NCI-H2107 (cell line): ENCODE data around the gene FAS.

Source experiments
- DNase-seq: peaks from one replicate; lab custom pipeline; 2025; lab: John Stamatoyannopoulos, UW

FAS gene

DNA sequence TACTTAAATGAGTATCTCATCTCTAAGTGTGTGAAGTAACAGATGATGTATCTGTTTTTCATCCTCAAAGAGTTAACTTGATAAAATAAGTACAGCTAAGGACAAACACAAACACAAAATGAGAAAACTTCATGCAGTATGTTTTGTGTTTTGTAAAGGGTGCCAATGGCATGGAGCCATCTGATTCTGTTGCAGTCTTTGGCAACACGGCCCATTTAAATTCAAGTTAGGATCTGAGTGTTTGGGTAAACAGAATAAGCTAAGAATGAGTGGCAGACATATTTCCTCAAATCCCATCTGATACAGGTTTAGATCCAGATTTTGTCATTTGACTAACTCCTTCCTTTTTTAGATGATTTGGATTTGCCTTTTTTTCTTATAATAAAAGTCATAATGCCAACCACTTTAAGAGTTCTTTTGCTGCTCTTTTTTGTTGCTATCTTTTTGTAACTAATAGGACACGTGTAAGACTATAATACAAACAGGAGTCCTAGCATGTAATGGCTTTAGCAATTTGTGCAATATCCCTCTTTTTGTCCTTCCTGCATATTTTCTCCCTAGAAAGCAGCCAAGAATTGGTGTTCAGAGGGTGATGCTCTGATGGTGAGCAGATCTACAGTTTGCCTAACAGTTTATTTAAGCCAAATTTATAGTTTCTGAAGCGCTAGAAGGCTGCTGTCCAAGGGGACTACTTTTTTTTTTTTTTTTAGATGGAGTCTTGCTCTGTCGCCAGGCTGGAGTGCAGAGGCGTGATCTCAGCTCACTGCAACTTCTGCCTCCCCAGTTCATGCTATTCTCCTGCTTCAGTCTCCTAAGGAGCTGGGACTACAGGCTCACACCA, 19.2 kb upstream of the FAS start:
- DNase-seq: no peak

DNA sequence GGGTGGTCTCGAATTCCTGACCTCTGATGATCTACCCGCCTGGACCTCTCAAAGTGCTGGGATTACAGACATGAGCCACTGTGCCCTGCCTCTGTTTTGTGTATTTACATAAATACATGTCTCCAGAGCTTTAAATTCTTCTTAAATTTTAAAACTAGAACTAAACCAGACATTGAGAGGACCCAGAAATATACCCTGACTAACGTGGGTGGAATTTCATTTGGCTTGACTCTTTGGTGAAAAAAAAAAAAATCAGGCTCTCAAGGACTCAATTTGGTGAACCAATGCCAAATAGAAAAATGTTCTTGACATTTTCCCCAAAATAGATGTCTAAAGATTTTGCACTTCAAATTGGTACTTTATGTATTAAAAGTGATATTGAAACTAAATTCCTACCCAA, 16.6 kb upstream of the FAS start:
- no peak for DNase-seq

DNA sequence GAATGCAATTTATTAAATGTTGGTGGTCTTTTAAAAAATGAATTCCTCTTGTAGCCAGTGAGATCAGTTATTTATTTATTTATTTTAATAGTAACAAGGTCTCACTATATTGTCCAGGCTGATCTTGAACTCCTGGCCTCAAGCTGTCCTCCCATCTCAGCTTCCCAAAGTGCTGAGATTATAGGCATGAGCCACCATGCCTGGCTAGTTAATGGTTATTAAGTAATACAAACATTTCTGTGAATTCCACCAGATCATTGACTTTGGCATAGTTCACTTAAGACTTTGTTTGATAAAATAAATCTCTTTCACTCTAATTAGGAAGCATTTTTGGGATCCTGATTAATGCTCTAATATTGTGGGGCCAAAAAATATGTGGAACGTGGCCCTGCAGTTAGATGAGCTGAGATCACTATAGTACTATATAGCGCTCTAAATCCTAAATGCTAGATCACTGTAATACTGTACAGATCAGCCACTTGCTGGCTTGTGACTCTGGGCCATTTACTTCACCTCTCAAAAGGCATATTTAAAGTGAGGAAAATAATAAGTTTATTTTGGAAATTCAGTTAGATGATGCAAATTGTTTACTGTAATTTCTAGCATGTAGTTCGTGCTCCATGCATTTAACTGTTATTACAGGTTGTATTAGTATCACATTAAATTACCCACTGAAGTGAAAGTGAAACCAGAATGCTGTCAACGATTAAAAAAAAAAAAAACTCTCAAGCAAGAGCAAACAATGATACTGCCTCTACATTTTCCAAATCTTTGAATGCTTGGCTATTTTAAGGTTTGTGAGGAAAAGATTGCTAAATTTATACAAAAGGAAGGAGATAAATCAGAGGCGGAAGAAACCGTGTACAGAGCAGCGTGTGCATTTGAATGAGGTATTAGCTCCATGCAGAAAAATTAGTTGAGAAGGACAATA, 15.9 kb upstream of the FAS start:
- no peak for DNase-seq

DNA sequence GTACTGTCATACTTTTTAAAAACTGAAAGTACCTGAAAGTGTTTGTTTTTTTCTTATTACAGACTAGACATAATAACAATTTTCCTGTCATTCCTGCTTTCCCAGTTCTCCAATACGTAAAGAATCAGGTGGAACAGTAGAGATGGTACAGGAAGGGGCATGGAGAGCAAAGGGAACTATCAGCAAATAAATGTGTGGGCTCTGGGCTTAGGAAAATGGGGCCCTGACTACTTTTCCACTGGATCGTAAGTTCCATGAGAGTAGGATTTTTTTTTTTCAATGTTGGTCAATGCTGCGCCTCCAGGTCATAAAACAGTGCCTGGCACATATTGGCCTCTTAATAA, 15.2 kb upstream of the FAS start:
- DNase-seq: no peak

DNA sequence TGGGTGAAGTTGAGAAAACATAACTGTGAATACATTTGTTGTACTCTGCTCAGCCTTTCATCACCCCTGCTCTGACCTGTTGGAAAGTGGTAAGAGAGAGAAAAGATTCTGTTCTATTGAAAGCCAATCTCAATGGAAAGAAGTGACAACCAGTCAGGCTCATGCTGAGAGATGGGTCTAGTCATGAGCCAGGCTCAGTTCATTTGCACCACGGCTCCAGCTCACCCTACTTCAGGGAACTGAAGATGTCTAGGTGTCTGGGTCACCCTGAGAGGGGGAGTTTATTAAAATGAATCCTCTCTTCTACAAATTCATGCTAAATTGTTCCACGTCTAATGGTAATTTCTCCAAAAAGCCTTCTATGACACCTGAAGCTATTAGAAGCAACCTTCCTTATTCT, 12.1 kb upstream of the FAS start:
- no peak for DNase-seq

DNA sequence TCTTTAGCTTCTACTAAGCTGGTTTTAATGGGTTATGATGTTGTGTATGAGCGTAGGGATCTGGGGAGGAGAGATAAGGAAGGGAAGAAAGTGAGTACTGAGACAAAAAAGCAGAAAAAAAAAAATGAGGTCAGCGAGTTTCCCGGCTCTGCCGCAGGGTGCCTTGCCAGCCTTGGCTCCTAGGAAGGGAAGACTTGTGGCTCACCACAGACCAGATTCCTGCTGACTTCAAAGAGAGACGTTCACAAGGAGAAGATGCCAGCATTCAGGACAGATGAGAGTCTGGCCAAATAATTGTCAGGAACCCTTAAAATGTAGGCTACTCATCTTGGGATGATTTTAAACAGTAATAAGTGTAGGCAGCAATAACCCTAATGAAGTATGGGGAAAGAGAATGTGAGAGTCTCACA, 11.4 kb upstream of the FAS start:
- no peak for DNase-seq

DNA sequence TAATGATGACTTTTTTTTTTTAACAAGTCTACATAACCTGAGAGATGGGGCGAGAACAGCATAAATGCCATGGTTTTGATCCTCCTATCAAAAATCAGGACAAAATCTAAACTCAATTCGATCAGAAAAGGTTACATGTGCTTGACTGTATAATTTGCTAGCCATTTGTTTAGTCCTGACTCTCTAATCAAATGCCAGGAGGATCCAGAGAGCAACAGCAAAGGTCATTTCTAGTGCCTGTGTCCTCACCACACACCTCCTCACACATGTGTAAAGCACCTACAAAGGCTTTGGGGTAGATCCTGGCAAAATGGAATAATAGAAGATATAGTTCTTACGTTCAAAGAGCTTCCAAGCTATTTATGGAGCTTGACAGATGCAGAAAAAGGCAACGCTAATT, 11.0 kb upstream of the FAS start:
- DNase-seq: no peak

DNA sequence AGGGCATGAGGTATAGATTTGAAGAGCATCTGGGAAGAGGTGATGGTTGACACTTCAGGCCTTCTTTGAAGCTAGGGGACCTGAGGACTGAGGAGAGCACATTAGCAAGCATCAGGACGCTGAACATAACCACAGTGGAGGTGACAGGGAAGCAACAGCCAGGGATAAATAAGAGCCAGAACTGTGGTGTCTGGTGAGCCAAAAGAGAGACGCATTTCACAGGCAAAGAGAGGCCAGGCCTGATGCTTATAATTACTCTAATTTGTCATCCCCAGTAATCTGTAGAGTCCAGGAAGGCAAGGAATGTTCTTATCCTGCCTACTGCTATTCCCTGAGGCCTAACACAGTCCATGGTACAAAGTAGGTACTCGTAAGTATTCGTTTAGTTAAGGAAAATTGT, 10.4 kb upstream of the FAS start:
- no peak for DNase-seq

DNA sequence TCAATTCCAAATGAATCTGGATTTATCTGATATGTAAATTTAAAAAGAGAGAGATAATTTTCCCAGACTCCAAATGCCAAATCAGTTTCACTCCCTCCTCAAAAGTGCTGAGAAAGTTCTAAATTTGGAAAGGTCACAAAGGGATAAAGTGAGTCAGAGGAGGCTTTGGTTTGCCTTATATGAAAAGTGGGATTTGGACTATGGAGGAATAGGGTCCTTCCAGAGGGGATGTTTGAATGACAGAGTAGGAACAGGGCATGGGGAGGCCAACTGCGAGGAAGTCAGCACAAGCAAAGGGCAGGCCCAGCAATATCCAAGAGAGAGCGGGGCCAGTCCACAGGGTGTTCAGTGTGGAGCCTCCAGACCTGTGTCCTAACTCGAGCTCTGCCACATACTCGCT, 9.8 kb upstream of the FAS start:
- DNase-seq: no peak

DNA sequence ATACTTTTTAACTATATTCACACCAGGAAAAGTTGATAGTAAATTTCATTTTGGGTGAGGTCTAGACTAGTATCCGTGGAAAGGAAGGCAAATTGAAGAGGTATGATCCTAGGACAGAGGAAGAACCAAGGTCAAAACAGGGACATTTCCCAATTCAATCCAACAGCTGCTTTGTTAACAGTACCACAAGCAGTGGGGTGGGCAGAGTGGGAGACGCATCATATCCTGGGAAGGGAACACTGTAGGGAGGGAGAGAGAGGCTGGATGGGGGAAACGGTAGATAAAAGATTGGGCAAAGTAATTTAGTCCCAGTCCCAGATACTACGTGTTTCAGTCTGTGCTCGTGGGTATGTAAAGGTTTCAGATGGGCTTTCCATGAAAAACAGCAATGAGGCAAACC, 9.2 kb upstream of the FAS start:
- no peak for DNase-seq

DNA sequence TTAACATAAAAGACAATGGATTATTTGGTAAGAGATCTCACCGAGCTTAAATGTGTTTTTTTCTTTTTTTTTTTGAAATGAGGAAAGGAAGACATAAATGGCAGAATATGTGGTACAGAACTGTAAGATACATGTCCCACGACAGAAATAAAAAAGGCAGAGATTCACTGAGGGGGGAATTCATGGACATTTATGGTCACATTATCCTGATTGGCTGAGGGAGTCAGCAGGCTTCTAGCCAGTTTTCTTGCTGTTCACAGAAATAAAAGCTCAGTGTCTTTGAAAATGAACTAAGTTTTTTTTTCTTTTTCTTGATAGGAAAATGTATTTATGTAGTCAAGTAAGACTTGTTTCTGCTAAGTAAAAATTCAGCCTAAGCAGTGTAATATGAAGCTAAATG, 8.2 kb upstream of the FAS start:
- DNase-seq: no peak

DNA sequence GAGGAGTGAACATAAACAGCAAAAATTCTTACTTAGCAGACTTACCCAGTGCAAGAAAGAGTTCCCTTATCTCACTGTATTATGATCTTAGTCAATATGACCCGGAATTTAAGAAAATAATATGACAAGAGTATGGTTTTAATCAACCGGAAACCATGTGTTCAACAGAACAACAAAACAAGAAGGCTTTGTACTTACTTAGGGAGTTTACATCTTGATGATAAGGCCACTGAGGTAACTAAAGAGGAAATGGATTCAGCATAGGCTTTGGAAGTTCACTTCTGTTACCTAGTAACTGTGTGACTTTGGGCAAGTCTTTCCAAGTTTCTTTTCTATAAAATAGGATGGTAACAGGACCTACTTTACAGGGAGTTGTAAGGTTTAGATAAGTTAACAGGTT, 7.4 kb upstream of the FAS start:
- DNase-seq: no peak

DNA sequence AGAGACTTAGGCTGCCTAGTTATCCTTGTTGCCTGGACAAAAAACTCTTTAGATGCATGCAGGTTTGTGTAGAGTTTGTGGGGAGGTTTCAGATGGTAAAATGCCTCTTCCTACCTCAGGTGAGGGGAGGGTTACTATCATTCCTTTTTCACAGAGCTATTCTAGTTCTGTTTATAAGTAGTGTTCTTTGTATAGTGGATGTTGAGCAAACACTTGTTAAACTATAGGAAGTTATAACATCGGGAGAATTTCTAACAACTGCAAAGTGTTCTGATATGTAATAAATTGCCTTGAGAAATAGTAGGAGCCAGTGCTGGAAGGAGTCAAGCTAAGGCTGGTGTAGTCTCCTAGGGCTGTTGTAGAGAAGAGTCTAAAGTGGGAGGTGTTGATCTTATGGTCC, 6.7 kb upstream of the FAS start:
- DNase-seq: no peak

DNA sequence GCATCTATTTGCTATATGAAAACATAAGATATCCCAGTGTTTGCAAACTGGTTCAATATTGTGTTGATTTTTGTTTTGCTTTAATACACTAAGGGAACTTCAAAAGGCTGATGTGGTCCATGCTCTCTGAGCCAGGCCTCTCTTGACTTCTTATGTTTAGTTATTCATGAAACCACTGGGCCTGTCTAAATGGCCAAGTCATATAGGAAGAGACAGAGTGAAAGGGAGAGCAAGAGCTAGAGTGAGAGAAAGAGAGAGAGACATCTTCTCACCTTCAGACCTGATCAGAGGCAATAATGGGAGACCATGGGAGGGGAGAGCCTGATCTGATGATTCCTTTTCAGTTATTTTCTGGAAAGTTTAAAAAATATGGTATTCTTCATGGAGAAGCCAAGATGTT, 6.1 kb upstream of the FAS start:
- no peak for DNase-seq

DNA sequence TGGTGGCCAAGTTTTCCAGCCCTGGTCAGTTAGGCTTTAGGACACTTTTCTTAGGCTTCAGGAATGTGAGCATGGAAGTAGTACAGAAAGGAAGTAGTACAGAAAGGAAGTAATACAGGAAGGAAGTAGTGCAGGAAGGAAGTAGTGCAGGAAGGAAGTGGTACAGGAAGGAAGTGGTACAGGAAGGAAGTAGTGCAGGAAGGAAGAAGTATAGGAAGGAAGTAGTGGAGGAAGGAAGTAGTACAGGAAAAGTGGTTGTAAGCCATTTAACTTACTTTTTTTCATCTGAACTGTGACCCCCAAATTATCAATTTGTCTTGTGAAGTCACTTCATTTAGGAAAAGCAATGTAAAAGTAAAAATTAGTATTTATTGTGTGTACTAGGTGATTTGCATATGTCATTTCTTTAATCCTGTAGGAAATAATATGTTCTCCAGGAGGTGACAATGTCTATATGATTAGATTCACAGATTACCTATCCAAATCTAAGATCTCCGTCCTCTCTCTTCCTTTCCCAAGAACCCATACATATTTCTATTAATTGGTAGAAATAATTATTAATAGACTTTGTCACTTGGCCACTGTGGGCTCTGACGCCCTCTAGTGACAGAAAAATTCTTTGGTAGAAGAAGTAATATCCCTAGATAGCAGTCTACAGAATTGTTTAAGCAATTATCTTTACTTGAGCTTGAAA, 3.9 kb upstream of the FAS start:
- no peak for DNase-seq

DNA sequence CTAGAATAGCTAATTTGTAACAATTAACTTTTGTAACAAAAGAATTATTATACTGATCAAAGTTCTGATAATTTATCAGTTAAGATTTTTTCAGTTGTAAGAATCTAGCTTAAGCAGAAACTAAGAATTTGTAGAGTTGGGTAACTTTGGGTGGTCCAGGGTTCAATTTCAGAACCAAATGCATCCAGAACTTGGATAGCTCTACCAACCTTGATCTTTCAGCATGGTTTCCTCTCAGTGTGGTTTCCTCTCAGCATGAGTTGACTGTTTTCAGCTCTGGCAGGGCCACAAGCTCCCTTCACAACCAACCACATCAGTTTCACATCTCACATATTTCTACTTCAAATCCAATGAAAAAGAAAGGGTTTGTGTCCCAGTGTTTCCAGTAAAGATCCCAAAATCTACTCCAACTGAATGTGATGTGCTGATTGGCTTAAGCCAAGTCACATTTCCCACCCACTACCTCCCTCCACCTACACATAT, 3.3 kb upstream of the FAS start:
- no peak for DNase-seq

DNA sequence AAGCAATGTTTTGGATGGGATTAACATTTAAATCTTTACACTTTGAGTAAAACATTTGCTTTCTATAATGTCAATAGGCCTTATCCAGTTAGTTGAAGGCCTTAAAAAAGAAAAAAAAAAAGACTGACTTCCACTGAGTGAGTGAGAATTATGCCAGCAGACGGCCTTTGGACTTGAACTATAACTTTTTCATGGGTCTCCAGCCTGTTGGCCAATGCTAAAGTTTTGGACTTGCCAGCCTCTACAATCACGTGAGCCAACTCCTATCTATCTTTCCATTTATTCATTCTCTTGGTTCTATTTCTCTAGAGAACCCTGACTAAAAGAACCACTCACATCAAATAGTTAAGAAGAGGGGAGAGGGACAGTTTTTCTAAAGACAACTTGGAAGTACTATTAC, 2.8 kb upstream of the FAS start:
- DNase-seq: no peak

DNA sequence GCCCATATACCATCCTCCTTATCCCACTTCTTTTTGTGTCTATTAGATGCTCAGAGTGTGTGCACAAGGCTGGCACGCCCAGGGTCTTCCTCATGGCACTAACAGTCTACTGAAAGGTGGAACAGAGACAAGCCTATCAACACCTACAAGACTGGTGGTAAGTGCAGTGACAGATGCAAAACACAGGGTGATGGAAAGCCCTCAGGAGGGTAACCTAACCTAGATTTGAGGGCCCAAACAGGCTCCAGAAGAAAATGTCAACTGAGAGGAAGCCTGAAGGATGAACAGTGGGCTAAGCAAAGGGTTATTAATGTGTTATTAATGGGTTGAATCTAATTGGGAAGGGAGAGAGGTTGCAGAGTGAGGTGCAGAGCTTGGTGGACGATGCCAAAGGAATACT, 1.2 kb upstream of the FAS start:
- no peak for DNase-seq

DNA sequence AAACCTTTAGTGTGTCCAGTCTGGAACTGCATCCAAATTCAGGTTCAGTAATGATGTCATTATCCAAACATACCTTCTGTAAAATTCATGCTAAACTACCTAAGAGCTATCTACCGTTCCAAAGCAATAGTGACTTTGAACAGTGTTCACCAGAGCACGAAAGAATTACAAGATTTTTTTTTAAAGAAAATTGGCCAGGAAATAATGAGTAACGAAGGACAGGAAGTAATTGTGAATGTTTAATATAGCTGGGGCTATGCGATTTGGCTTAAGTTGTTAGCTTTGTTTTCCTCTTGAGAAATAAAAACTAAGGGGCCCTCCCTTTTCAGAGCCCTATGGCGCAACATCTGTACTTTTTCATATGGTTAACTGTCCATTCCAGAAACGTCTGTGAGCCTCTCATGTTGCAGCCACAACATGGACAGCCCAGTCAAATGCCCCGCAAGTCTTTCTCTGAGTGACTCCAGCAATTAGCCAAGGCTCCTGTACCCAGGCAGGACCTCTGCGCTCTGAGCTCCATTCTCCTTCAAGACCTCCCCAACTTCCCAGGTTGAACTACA, 694 bp upstream of the FAS start:
- DNase-seq: no peak

DNA sequence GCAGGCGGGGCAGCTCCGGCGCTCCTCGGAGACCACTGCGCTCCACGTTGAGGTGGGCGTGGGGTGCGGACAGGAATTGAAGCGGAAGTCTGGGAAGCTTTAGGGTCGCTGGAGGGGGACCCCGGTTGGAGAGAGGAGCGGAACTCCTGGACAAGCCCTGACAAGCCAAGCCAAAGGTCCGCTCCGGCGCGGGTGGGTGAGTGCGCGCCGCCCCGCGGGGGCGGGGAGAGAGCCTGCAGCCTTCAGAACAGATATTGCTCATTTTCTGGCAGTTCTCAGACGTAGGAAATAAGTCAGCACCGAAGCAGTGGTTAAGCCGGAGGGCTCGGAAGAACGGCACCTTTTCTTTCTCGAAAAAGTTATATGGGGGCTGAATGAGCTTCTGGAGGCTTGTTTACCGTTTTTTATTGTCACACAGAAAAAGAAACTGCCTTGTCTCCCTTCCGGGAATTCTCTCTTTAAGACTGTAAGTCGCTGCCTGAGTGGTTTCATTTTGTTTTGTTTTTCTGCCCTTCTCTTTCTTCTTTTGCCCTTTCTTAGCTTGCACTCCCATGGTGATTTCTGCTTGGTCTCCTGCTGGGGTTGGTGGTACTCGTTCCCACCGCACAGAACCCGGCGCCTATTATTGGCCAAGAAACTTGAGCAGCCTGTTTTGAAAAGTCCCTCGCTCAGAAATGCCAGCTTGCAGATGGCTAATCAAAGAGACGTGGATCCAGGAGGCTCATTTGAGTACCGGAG, 732 bp downstream of the FAS start:
- no peak for DNase-seq

DNA sequence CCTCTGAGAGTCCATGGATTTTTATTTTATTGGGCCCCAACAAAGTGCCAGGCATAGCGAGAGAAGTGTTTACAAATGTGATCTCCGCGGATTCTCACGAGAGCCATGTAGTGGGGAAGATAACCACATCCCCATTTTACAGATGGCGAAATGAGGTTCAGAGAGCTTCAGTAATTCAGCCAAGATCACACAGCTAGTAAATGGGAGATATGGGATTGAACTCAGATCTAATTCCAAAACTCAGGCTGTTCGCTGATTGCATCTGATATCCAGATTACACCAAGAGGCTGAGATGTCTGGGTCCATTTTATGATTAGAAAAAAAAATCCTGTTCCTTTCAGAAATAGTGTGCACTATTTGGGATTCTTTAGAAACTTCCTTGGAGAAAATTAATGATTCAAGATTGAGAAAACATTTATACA, 1.3 kb downstream of the FAS start:
- DNase-seq: no peak
